Iris pigment epithelial cell (primary cell): ENCODE results near the gene GHITM.
A peak's percentile ranks its signal among the peaks of the same experiment; 100 is the strongest.
"Not testable (repeated sequence)": the region's sequence is repeated elsewhere in the genome, so short reads cannot be mapped to it uniquely, and the experiment has no call there.

Experiments used
- DNase-seq: peaks from one replicate; pipeline ENCODE4 v3.0.0-alpha.2; 2011; ENCODE audit warnings: low read depth

The GHITM gene

DNA sequence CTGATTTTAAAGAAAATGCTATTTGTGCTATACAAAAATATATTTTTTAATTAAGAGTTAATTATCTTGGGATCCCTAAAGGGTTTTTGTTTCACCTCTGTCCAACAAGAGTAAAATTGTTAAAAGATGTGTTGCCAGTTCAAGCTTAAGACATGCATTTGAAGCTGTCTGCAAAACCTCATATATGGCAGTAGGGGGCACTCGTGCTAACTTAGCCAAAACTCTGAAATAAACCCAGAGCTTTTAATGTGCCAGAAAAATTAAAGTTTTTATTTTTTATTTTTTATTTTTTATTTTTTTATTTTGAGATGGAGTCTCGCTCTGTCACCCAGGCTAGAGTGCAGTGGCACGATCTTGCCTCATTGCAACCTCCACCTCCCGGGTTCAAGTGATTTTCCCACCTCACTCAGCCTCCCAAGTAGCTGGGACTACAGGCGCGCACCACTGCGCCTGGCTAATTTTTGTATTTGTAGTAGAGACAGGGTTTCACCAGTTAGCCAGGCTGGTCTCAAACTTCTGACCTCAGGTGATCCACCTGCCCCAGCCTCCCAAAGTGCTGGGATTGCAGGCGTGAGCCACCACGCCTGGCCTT is 8.8 kb downstream of the GHITM start:
- peak; percentile 64 for DNase-seq

DNA sequence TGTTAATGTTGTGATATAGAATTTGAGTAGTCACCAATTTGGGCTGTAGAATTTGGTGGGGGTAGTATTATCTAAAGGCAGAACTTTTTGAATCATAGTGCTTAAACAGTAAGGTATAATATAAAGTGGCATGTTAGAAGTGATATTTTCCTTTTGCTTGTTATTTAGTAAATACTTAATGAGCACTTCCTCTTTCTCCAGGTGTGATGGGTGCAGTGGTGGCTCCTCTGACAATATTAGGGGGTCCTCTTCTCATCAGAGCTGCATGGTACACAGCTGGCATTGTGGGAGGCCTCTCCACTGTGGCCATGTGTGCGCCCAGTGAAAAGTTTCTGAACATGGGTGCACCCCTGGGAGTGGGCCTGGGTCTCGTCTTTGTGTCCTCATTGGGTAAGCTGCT is 10.5 kb downstream of the GHITM start:
- no peak for DNase-seq

DNA sequence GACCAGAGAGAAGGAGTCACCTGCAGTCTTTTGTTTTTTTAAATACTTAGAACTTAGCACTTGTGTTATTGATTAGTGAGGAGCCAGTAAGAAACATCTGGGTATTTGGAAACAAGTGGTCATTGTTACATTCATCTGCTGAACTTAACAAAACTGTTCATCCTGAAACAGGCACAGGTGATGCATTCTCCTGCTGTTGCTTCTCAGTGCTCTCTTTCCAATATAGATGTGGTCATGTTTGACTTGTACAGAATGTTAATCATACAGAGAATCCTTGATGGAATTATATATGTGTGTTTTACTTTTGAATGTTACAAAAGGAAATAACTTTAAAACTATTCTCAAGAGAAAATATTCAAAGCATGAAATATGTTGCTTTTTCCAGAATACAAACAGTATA is 13.5 kb downstream of the GHITM start:
- DNase-seq = no peak

DNA sequence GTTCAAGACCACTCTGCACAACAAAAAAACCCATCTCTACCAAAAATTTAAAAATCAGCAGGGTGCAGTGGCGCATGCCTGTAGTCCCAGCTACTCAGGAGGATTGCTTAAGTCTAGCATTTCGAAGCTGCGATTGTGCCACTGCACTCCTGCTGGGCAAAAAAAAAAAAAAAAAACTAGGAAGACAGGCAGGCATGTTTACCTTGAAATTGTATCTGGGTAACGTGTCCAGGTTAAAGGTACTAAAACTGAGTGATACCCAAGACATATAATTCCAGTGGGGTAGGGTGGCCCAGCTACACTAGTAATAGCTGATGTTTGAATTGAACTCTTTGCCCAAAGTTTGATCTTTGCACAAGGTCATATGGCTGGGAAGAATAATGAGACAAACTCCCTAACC is 16.2 kb downstream of the GHITM start:
- DNase-seq = no peak

DNA sequence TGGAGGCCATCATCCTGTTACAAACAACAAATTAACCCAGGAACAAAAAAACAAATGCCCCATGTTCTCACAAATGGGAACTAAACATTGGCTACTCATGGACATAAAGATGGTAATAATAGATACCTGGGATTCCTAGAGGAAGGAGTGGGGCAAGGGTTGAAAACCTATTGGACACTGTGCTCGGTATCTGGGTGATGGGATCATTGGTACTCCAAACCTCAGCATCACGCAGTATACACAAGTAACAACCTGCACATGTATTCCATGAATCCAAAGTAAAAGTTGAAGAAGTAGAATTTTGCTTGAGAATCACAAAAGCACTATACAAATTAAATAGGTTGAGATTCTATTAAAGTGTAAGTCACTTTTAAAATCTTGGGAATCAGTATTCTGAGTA is 16.7 kb downstream of the GHITM start:
- no peak for DNase-seq

DNA sequence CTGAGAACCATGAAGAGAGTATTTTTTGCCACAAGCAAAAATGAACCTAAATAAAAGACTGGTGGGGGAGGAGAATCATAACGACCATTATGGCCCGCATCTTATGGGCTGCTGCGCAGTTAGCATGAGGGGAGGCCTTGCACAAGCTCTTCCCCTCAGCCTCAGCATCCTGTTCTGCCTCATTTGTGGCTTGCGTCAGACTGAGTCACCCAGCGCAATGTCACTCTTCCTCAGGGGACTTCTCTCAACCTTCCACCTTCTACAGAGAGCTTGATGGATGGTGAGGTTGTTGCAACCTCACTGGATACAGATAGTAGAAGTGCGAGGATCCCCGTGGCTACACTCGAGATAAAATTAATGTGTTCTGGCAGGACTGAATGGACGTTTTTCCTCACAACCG is 17.5 kb downstream of the GHITM start:
- DNase-seq = peak; percentile 6

DNA sequence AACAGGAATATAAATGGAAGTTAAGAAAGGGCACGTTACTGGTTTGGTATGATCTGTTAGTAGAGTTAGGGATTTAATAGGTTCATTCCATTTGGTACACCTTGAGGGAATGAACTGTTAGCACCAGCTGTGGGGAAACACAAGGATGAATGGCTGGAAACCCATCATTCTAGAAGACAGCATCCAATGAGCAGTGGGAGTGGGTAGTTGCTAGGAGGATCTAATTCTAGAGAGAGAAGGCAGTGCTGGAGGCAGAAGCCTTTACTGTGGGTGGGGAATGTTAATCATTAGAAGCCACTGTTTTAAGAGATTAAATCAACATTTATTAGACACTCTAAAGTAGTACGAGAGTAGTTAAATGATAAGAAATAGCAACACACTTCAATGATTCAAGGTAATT is 18.8 kb downstream of the GHITM start:
- DNase-seq = no peak

DNA sequence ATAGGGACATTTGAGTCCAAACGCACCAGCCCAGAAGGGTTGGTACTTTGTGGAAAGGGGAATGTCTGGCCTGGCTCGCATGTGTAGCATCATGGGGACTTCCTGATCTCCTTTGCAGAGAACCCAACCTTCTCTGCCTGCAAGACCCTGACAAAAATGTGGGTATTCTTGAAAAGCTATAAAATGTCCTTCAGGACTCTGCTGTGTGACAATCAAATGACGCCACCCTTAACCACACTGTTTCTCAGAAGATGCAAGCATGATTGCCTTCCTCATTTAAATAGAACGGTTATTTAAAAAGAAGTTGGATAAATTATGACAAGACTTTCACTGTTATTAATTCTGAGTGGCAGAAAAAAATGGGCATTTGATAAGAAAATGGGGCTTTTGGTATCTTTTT is 19.2 kb downstream of the GHITM start:
- DNase-seq = no peak

DNA sequence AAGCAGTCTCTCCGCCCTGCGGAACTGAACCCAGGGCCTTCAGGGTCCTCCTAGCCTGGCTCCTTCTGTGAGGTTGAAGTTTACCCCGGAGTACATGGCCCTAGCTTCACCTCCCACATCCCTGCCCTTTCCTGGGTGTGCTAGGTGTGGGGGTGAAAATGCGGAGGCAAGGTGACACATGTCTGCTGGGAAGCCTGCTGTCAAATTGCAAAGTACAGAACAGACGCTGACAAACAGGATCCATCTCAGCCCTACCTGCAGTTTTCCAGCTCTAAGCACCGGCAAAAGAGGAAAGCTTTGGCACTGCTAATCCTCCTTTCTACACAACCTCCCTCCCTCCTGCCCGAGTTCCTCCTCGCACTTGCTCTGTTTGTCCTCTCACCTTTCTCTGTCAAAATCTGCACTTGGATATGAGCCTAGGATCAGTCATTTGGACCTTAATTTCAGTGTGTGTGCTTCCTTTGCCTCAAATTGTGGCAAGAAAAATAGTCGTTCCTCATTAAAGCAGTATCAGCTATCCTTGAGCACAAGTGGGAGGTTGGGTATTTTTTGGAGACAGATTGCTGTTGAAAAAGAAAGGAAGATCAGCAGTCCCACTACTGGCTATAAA is 19.9 kb downstream of the GHITM start:
- DNase-seq = no peak

DNA sequence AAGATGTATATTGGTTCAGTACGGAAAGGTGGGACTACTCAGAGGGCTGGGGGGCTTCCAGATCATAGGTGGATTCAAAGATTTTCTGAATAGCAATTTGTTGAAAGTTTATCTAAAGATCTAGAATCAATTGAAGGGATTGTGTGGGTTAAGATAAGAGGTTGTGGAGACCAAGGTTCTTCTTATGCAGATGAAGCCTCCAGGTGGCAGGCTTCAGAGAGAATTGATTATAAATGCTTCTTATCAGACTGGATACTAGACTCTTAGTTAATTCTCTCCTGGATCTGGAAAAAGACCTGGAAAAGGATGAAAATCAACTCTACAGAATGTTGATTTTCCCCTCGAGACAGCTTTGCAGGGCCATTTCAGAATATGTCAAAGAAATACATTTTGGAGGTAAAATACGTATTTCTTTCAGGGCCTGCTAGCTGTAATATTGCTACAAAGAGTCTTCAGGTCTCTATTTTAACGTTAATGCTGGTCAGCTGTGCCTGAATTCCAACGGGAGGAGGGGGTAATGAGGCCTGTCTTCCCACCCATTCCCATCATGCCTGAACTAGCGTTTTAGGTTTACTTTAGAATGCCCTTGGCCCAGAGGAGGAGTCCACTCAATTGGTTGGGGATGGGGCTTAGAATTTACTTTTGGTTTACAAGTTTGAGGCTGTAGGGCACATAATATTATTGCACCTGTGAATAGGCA is 21.5 kb downstream of the GHITM start:
- DNase-seq = no peak

DNA sequence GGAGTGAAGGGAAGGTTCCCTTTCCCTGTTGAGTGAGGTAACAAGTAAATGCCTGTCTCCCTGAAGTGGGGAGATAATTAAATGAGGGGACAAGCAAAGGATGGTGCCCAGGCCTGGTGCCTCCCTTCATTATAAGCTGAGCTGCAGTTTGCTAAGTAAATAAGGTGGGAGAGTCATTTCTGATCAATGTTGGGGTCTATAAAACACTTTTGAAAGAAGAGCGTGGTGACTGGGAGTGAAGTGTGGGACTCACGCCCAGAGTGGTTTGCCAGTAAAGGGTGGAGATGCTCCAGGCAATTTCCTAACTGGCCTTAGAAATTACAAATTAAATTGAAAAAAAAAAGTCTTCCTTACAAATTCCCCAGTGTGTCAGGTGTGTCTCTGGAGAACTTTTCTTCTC is 24.7 kb downstream of the GHITM start:
- DNase-seq = no peak

DNA sequence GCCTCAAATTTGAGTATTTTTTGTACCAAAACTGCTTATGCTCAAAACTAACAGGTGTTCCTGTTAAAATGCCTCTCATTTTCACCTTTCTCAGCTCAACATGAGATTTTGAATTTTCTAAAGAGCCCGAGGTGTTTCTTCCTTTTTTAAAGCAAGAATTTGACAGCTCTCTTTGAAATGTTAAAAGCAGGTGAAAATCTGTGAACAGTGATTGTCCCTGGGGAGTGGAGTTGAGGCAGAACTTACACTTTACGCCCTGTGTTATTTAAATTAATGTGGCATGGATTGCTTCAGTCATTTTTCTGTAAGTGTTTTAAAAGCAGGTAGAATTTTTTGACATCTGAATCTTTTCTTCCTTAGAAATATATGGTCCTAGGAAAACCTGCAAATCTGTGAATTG is 25.1 kb downstream of the GHITM start:
- DNase-seq = no peak

DNA sequence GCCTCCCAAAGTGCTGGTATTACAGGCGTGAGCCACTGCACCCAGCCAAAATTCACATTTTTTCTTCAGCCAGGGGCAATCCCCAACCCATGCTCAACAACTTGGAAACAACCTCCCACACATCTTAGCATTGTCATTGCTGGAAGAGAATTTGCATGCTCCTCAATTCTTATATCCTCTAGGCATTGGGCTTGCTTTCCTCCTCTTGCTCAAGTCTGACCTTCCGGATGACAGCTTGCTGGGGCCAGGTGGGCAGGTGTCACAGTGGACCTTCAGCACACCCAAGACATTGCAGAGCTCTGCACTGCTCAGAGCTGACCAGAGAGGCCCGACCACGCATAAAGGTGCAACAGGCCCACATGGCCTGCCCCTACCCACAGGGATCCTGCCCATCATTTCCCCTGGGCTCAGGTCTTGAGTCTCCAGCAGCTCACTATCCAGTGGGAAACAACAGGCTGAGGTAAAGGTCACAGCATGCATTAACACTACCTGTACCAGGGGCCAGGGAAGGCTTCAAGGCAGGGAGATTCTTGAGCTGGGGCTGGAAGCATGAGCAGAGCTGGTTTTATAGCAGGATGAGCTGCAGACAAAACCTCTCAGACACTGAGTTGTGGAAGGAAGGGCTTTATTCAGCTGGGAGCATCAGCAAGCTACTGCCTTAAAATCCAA is 27.4 kb downstream of the GHITM start:
- no peak for DNase-seq

DNA sequence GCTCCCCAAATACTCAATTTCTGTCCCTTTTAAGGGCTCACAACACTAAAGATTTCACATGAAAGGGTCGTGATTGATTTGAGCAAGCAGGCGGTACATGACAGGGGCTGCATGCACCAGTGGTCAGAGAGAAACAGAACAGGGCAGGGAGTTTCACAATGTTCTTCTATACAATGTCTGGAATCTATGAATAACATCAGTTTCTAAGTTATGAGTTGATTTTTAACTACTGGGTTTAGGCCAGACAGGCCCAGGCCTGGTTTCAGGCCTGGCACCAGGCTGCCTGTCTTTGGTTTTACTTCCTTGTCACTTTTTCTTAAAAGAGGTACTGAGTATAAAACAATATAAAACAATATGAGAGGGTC is 28.0 kb downstream of the GHITM start:
- DNase-seq = not testable (repeated sequence)

DNA sequence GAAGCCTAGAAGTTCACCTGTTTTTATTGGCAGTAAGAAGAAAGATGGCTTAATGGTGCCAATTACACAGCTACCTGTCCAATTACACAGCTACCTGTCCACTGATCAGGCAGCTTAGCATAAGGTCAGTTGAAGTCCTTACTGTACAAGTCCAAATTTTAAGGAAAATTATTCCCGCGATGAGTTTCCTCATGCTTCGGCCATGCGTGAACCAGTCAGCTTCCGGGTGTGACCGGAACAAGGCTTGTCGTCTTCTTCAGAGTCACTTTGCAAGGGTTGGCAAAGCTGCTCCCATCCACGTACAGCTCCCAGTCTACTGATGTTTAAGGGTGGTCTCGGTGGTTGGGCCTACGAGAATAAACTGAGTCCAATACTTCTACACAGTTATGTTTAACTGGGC is 29.1 kb downstream of the GHITM start:
- not testable (repeated sequence) for DNase-seq

DNA sequence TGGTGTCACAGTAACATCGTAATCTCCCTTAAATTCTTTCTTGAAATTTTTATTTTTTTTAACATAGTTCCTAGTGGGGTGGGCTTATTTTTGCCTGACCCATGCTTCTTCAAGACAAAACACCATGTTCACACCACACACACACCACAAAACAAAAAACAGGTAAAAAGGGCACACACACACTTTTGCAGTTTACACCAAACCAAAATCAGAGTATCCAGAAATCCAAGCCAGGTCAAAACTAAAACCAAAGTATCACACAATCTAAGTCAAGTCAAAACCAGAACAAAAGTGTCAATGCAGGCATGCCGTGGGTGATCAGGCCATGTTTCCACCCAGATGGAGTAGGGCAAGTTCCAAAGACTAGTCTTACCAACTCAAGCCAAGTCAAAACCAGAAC is 31.9 kb downstream of the GHITM start:
- not testable (repeated sequence) for DNase-seq

DNA sequence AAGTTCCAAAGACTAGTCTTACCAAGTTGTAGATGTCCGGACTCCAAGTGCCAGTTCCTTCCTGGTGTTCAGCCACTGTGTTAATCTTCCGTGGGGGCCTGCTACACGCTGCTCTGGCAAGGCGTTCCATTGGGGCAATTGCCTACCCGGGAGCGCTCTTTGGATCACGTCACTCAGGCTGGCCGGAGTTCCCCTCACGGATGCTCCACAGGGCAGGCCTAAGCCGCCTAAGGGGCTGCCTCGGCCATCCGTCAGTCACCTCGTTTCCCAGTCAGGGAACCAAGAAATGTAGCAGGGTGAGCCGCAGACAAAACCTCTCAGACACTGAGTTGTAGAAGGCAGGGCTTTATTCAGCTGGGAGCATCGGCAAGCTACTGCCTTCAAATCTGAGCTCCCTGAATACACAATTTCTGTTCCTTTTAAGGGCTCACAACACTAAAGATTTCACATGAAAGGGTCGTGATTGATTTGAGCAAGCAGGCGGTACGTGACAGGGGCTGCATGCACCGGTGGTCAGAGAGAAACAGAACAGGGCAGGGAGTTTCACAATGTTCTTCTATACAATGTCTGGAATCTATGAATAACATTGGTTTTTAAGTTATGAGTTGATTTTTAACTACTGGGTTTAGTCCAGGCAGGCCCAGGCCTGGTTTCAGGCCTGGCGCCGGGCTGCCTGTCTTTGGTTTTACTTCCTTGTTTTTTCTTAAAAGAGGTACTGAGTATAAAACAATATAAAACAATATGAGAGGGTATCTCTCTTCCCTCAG is 32.6 kb downstream of the GHITM start:
- DNase-seq = not testable (repeated sequence)

DNA sequence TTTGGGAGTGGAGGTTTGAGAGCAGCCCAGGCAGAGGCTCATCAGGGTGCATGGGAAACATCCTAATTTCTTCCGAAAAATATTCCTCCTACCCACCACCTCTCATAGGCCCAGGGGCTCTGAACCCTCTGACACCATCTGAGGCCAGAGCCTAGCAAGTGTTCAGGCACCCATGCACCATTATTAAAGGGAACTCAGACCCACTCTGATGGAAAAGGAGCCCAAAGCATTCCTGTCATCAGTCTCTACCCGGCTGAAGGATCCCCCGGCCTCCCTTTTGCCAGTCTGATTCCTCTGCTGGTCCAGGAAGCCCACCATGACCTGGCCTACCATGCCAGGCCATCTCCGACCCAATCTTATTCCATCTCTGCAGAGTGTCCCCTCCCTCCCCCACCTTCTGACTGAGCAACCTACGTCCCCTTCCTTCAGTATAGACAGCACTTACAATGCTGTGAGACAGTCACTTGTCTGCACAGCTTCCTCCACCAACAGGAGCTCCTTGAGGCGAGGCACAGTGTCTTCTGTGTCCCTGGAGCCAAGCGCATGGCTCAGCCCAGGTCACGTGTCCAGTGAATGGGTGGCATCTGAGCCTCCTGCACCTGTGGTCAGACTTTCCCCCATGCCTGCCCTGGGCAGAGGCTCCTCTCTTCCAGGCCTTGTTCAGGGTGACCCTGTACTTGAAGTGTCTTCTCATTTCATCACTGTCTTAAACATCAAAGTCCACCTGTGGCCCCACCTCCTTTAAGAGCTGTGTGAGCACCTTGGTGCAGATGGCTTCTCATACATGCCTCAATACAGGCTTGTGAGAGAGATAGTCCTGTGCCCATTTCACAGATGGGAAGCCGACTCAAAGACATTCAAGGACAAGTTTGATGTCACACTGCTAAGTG is 33.4 kb downstream of the GHITM start:
- DNase-seq = no peak

DNA sequence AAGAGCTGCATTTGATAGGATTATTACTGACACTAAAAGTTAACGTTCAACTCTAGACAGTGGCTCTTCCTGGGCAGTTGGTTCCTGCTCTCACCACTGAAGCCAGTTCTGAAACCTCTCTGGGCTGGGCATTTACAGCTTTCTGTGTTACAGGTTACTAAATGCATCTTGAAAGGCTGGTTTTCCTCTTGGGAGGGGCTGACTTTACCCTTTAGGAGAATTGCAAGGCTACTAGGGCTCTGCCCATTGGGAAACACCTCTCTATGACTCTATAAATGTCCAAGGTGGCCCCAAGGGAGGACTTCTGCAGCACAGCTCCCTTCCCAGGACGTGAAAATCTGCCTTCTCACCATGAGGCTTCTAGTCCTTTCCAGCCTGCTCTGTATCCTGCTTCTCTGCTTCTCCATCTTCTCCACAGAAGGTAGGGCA is 34.2 kb downstream of the GHITM start, which contains the start of gene GPR15LG:
Gene GPR15LG, plus strand, starts transcription at position 301 of the 429 bp plus-strand sequence. Its CDS starts 51 bp downstream, at position 352.
- DNase-seq = no peak

DNA sequence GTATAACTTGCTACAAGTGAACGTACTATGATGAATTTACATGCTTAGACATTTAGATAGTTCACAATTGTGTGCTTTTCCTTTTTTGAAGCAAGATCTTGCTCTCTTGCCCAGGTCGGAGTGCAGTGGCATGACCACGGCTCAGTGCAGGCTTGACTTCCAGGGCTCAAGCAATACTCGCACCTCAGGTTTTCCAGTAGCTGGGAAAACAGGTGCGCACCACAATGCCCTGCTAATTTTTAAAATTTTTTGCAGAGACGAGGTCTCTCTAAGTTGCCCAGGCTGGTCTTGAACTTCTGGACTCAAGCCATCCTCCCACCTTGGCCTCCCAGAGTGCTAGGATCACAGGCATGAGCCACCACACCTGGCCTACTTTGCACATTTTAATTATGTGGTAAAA is 36.1 kb downstream of the GHITM start:
- no peak for DNase-seq

DNA sequence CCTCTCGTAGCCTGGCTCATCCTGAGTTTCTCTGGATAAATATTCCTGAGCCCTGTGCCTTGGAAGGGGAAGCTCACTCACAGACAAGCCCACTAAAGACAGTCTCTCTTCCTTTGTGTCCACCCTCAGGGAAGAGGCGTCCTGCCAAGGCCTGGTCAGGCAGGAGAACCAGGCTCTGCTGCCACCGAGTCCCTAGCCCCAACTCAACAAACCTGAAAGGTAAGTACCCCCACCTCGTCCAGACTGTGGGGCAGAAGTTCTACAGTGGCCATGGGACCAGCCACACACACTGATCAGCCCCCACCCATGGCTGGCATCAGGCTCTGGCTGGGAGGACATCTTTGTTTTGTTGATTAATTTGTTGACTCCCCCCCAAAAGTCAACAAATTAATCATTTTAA is 37.0 kb downstream of the GHITM start:
- DNase-seq = no peak
